Common myeloid progenitor, CD34-positive (primary cell): Measurements from ENCODE around the gene RAPGEF4.

ENCODE experiments used
- CTCF ChIA-PET: fragments of 350-600 bp; sonication (Branson Sonifier 250); formaldehyde crosslinking; loops from one replicate; lab custom pipeline; 2021; ENCODE audit warnings: antibody characterized with exemption; lab: Charles Lee
- POLR2A ChIA-PET: fragments of 350-600 bp; sonication (Branson Sonifier 250); formaldehyde crosslinking; loops from one replicate; lab custom pipeline; 2021; ENCODE audit warnings: antibody characterized with exemption; lab: Charles Lee
- DNase-seq, 3 donors: peaks; one replicate each; pipeline versions ENCODE4 v3.0.0 to v3.0.0-alpha.2; 2013
- H3K27ac ChIP-seq, 2 experiments: 1 replicate in 1 of 2; 2 replicates in 1 of 2; pipeline ENCODE4 v1.7.0; 2013; ENCODE audit warnings: inconsistent platforms in 2 of 2, low read length in 2 of 2, mild to moderate bottlenecking in 2 of 2, low read depth in 1 of 2, moderate library complexity in 1 of 2; ENCODE audit not compliant: severe bottlenecking in 2 of 2, insufficient read depth in 1 of 2, poor library complexity in 1 of 2
- H3K27me3 ChIP-seq, 5 experiments: replicated peaks in 2 of 5; 1 replicate in 3 of 5; 2 replicates in 2 of 5; pipeline versions ENCODE4 v1.6.1 to v1.7.0; 2013; ENCODE audit warnings: low read length in 4 of 5, mild to moderate bottlenecking in 2 of 5, moderate library complexity in 2 of 5, inconsistent platforms in 1 of 5; ENCODE audit not compliant: insufficient read depth in 5 of 5, control insufficient read depth in 4 of 5
- H3K36me3 ChIP-seq, 4 experiments: 1 replicate in 2 of 4; 2 replicates in 2 of 4; pipeline versions ENCODE4 v1.6.1 to v1.7.0; 2013; ENCODE audit warnings: low read length in 3 of 4, control low read depth in 1 of 4, mild to moderate bottlenecking in 1 of 4; ENCODE audit not compliant: control insufficient read depth in 4 of 4, insufficient read depth in 4 of 4
- H3K4me1 ChIP-seq, 4 experiments: 1 replicate in 3 of 4; 2 replicates in 1 of 4; pipeline versions ENCODE4 v1.6.1 to v1.7.1; 2013; ENCODE audit warnings: low read length in 3 of 4, mild to moderate bottlenecking in 3 of 4, control low read depth in 1 of 4, inconsistent platforms in 1 of 4, moderate library complexity in 1 of 4; ENCODE audit not compliant: control insufficient read depth in 4 of 4, insufficient read depth in 4 of 4; ENCODE audit errors: control extremely low read depth in 1 of 4
- H3K4me3 ChIP-seq, 7 experiments: 1 replicate in 4 of 7; 2 replicates in 3 of 7; pipeline versions ENCODE4 v1.5.1 to v1.7.0; 2013; ENCODE audit warnings: mild to moderate bottlenecking in 7 of 7, low read length in 6 of 7, moderate library complexity in 6 of 7, inconsistent platforms in 2 of 7, low read depth in 2 of 7, control low read depth in 1 of 7; ENCODE audit not compliant: insufficient read depth in 4 of 7, control insufficient read depth in 1 of 7; ENCODE audit errors: extremely low read depth in 1 of 7
- H3K9me3 ChIP-seq, 5 experiments: 1 replicate in 4 of 5; 2 replicates in 1 of 5; pipeline versions ENCODE4 v1.6.1 to v1.7.1; 2013; ENCODE audit warnings: low read length in 4 of 5, mild to moderate bottlenecking in 2 of 5, inconsistent platforms in 1 of 5, low read depth in 1 of 5, moderate library complexity in 1 of 5; ENCODE audit not compliant: control insufficient read depth in 4 of 5, insufficient read depth in 2 of 5; ENCODE audit errors: control extremely low read depth in 1 of 5
- WGBS: methylation state at CpG from one replicate; pipeline ENCODE4 v1.1.5; 2013; ENCODE audit not compliant: insufficient coverage; 5-methylcytosine and 5-hydroxymethylcytosine counted together

The RAPGEF4 gene

GRCh38 chr2:172861656-172862476, 126.2 kb downstream of the RAPGEF4 start:
- peaks cover 0 to 3% (median 0%) of the 10 kb centered on the region in 4 experiments for H3K4me1 ChIP-seq
- H3K36me3 ChIP-seq = no peaks in the 10 kb centered on the region
- ChIA-PET CTCF (no interaction called here), POLR2A (no interaction called here)
- no peak for DNase-seq
- peaks cover 0 to 10% (median 0%) of the 10 kb centered on the region in 5 experiments for H3K27me3 ChIP-seq
- H3K27ac ChIP-seq = no peak overlapping the region
- no peak overlapping the region for H3K4me3 ChIP-seq
- 100% methylated on average over 4 of the region's 7 CpGs for WGBS
- H3K9me3 ChIP-seq = no peaks in the 10 kb centered on the region

DNA sequence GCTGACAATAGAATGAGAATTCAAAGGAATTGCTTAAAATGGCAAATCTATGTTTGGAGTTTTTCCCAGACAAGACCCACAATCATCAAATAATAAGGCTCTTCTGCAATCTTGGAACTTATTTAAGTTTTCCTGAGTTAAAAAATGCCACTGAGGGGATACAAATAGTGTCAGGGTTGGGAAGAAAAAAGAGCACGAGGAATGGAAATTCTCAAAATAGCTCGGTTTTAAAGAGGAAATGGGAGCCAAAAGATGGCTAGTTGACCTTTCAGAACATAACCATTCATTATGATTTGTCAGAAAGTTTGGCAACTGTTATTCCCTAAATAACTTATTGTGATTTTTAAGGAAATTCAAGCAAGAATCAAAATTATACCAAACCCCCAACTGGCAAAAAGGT, 127.7 kb downstream of the RAPGEF4 start:
- Histone ChIP-seq H3K27ac (no peak overlapping the region), H3K27me3 (peaks cover 0 to 10% (median 0%) of the 10 kb centered on the region in 5 experiments), H3K4me1 (peaks cover 0 to 3% (median 0%) of the 10 kb centered on the region in 4 experiments), H3K36me3 (no peaks in the 10 kb centered on the region), H3K9me3 (no peaks in the 10 kb centered on the region), H3K4me3 (no peak overlapping the region)
- no peak for DNase-seq
- POLR2A ChIA-PET = no interaction called here
- 80% methylated on average over 1 of the region's 2 CpGs for WGBS
- CTCF ChIA-PET = interaction anchor here (0.6 to 1.1 kb wide), 3 partner anchors 58 to 428 kb away, joined by 3 to 6 read pairs (median 3); no protein-coding TSS in a partner anchor

DNA sequence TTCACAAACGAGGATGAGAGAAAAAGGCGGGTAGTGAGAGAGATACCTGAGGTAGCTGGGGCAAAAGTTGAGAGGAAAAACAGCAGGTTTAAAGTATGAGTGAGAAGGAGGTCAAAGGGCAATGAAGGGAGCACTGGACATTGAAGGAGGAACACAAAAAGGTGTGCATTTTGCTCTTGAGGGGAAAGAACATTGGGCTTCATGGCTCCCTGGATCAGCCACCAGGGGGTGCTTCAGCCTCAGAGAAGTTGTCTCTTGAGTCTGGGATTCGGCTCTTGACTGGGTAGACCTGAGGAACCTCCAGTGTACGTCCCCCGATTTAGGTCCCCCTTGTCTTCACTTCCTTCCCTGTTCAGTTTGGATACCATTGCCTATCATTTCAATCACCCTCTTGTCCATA, 128.5 kb downstream of the RAPGEF4 start:
- Histone ChIP-seq H3K36me3 (no peaks in the 10 kb centered on the region), H3K27me3 (peaks cover 0 to 10% (median 0%) of the 10 kb centered on the region in 5 experiments), H3K9me3 (no peaks in the 10 kb centered on the region), H3K27ac (no peak overlapping the region), H3K4me1 (peaks cover 0 to 3% (median 0%) of the 10 kb centered on the region in 4 experiments), H3K4me3 (no peak overlapping the region)
- POLR2A ChIA-PET = no interaction called here
- 51% methylated on average over 5 of the region's 5 CpGs for WGBS
- CTCF ChIA-PET = interaction anchor here (1.7 kb wide), 1 partner anchor 58 kb away, joined by 5 read pairs; no protein-coding TSS in a partner anchor
- DNase-seq = peak; percentile 25 to 61 (median 58)

GRCh38 chr2:172865422-172865821, 129.8 kb downstream of the RAPGEF4 start:
- CTCF ChIA-PET = interaction anchor here (1.2 to 1.7 kb wide), 2 partner anchors 52 to 59 kb away, joined by 4 to 5 read pairs; no protein-coding TSS in a partner anchor
- POLR2A ChIA-PET = no interaction called here
- DNase-seq = no peak
- 86% methylated on average over 1 of the region's 3 CpGs for WGBS
- Histone ChIP-seq H3K27ac (no peak overlapping the region), H3K36me3 (no peaks in the 10 kb centered on the region), H3K27me3 (peaks cover 0 to 10% (median 0%) of the 10 kb centered on the region in 5 experiments), H3K4me1 (peaks cover 0 to 2% (median 0%) of the 10 kb centered on the region in 4 experiments), H3K4me3 (no peak overlapping the region), H3K9me3 (no peaks in the 10 kb centered on the region)

- ChIA-PET POLR2A (no interaction called here), CTCF (interaction anchor here (0.8 to 2.7 kb wide), 5 partner anchors 10 to 101 kb away, joined by 3 to 7 read pairs (median 3); no protein-coding TSS in a partner anchor)
- no peak for DNase-seq
- no peak overlapping the region for H3K4me3 ChIP-seq
- WGBS = 92% methylated on average over 4 of the region's 5 CpGs
- no peaks in the 10 kb centered on the region for H3K9me3 ChIP-seq
- H3K36me3 ChIP-seq = no peaks in the 10 kb centered on the region
- H3K27me3 ChIP-seq = no peaks in the 10 kb centered on the region
- H3K4me1 ChIP-seq = no peaks in the 10 kb centered on the region
- H3K27ac ChIP-seq = no peak overlapping the region
Measured at GRCh38 chr2:172869861-172870260, 134.2 kb downstream of the RAPGEF4 start.

DNA sequence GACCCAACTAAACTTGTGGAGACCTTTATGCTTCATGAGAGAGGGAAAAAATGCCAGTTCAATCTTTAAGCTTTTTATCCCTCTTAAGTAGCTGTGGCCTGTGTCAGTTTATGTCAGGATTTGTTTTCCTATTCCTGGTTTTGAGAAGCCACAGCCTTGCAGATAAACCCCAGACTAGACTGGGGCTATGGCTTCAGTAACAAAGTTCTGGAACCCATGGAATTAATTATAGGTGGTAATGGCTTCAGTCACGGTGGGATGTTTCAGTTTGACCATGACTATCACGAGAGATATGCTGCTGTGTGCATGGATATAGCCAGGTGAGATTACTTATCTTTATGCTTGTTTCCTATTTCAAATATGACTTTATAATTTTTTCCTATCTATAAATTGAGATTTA, 134.8 kb downstream of the RAPGEF4 start:
- CTCF ChIA-PET = interaction anchor here (1.0 to 1.3 kb wide), 2 partner anchors 61 to 100 kb away, joined by 3 to 4 read pairs; no protein-coding TSS in a partner anchor
- Histone ChIP-seq H3K4me3 (no peak overlapping the region), H3K27ac (no peak overlapping the region), H3K4me1 (no peaks in the 10 kb centered on the region), H3K27me3 (no peaks in the 10 kb centered on the region), H3K9me3 (no peaks in the 10 kb centered on the region), H3K36me3 (no peaks in the 10 kb centered on the region)
- no peak for DNase-seq
- POLR2A ChIA-PET = no interaction called here
- WGBS = no CpG with 5 or more reads among the region's 2 CpGs

GRCh38 chr2:172877826-172878225, 142.2 kb downstream of the RAPGEF4 start:
- Histone ChIP-seq H3K4me3 (no peak overlapping the region), H3K9me3 (peaks cover 0 to 2% (median 0%) of the 10 kb centered on the region in 5 experiments), H3K36me3 (no peaks in the 10 kb centered on the region), H3K27ac (no peak overlapping the region), H3K27me3 (peaks cover 0 to 3% (median 0%) of the 10 kb centered on the region in 5 experiments), H3K4me1 (no peaks in the 10 kb centered on the region)
- WGBS = no CpG with 5 or more reads among the region's 2 CpGs
- no peak for DNase-seq
- ChIA-PET CTCF (no interaction called here), POLR2A (no interaction called here)
